ENCODE measurements around the gene TRIM46.

GRCh38 chr1:155167166-155168104 is 6.2 kb upstream of the TRIM46 start:
- TF ChIP-seq CTCF (IDR thresholded peaks at IDR 0.05): peak; percentile 93
- TF ChIP-seq SIN3A (IDR thresholded peaks at IDR 0.05; ENCODE audit: borderline replicate concordance, insufficient read depth, low read depth, low read length): no peak

All from Panc1 (cell line).